ENCODE data around the gene ZNF578. TPM values are rescaled to one million over a fixed set of nuclear protein-coding genes. Genes with fewer than 3 reads are reported as not detected.
"Not testable (repeated sequence)": the region's sequence is repeated elsewhere in the genome, so short reads cannot be mapped to it uniquely, and the experiment has no call there.

ZNF578 gene
- total and polyA plus RNA-seq, 2 experiments from 2014 or later: 2.6 to 3.4 TPM

DNA sequence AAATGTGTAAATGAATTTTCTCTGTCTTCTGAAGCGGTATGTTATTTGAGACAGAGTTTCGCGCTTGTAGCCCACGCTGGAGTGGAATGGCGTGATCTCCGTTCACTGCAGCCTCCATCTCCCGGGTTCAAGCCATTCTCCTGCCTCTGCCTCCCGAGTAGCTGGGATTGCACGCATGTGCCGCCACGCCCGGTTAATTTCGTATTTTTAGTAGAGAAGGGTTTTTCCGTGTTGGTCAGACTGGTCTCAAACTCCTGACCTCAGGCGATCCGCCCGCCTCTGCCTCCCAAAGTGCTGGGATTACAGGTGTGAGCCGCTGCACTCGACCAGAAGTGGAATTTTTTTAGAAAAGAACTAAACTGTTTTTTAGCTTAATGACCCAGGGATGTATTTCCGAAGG, 70.7 kb downstream of the ZNF578 start:
- no peak overlapping the region for H3K27ac ChIP-seq
- no peaks in the 10 kb centered on the region for H3K36me3 ChIP-seq
- TF ChIP-seq, protein P1, sequence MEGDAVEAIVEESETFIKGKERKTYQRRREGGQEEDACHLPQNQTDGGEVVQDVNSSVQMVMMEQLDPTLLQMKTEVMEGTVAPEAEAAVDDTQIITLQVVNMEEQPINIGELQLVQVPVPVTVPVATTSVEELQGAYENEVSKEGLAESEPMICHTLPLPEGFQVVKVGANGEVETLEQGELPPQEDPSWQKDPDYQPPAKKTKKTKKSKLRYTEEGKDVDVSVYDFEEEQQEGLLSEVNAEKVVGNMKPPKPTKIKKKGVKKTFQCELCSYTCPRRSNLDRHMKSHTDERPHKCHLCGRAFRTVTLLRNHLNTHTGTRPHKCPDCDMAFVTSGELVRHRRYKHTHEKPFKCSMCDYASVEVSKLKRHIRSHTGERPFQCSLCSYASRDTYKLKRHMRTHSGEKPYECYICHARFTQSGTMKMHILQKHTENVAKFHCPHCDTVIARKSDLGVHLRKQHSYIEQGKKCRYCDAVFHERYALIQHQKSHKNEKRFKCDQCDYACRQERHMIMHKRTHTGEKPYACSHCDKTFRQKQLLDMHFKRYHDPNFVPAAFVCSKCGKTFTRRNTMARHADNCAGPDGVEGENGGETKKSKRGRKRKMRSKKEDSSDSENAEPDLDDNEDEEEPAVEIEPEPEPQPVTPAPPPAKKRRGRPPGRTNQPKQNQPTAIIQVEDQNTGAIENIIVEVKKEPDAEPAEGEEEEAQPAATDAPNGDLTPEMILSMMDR (IDR thresholded peaks at IDR 0.05; ENCODE audit: low read depth, low read length): no peak
- no peaks in the 10 kb centered on the region for H3K27me3 ChIP-seq
- no peak for DNase-seq (ENCODE audit: low read depth in 1 of 2, low spot score in 1 of 2)
- peaks cover 14% of the 10 kb centered on the region for H3K4me1 ChIP-seq (ENCODE audit: low read depth)
- no peaks in the 10 kb centered on the region for H3K9me3 ChIP-seq (ENCODE audit: low read depth)
- no peak overlapping the region for H3K4me3 ChIP-seq

DNA sequence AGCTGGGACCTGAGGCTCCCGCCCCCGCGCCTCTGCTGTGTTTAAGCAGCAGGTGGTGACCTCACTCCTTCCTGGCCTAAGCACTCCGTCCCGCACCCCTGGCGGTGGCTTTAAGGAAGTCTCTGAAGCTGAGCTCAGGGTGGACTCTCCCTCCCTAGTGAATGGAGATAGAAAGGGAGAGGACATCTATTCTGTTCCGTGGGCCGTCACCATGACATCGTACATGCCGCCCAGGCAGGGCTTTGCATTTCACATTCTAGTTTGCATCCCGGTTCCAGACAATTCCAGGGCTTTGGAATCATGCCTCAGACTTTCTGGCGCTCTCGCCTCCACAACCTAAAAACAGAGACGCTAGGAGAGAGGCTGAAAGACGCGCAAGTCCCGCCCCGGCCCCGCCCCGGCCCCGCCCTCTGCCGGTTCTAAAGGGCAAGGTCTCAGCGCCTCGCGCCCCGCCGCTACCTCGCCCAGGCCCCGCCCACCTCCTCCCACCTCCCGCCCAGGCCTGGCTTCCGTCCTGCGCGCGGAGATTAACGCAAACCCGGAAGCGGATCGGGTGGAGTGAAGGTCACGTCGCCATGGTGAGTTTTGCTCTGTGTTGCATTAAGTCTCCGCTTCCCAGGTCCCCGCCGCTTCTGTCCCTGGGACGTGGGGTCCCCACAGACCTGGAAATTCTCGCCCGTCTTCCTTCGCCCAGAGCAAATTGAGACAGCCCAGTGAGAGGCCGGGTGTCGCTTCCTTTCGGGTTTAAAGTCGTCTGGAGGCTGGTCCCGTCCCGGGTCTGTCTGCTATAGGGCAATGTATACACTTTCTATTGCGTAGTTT, 74.0 kb downstream of the ZNF578 start, which contains the start of gene ZNF808:
Gene ZNF808, plus strand, starts transcription at position 535 of the 822 bp plus-strand sequence. CDS start 15,617 bp downstream, outside the sequence.
- Histone ChIP-seq H3K27ac (peak within 1 kb of the TSS; percentile 94), H3K4me3 (peak within 1 kb of the TSS; percentile 98), H3K27me3 (no peaks in the 10 kb centered on the region), H3K36me3 (no peaks in the 10 kb centered on the region), H3K4me1 (ENCODE audit: low read depth) (peaks cover 6% of the 10 kb centered on the region), H3K9me3 (ENCODE audit: low read depth) (no peaks in the 10 kb centered on the region)
- TF ChIP-seq, protein P1 (IDR thresholded peaks at IDR 0.05; ENCODE audit: low read depth, low read length): peak; percentile 74
- peak; percentile 95 to 96 for DNase-seq (ENCODE audit: low read depth in 1 of 2, low spot score in 1 of 2)

DNA sequence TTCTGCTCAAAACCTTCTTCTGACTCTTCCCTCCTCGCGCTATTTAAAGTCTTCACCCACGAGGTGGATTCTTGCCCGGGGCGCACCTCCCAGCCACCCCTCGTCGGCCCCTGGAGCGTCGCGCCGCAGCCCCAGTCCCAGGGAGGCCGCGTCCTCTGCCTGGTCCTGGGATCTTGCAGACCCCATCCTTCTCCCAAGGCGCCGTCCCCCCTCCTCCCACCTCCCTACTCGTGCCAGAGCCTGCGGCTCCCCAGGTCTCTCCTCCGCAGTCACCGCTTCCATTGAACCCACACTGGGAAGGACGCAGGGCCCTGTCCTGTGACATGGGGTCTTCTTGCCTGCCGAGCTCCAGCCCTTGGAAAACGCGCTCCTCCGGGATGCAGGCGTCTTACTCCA, 74.6 kb downstream of the ZNF578 start:
- peak overlapping the region; percentile 98 for H3K4me3 ChIP-seq
- H3K9me3 ChIP-seq (ENCODE audit: low read depth): no peaks in the 10 kb centered on the region
- H3K36me3 ChIP-seq: no peaks in the 10 kb centered on the region
- H3K27me3 ChIP-seq: no peaks in the 10 kb centered on the region
- DNase-seq (ENCODE audit: low read depth in 1 of 2, low spot score in 1 of 2): peak; percentile 5 to 23
- peaks cover 6% of the 10 kb centered on the region for H3K4me1 ChIP-seq (ENCODE audit: low read depth)
- TF ChIP-seq, protein P1 (IDR thresholded peaks at IDR 0.05; ENCODE audit: low read depth, low read length): no peak
- H3K27ac ChIP-seq: peak overlapping the region; percentile 94

DNA sequence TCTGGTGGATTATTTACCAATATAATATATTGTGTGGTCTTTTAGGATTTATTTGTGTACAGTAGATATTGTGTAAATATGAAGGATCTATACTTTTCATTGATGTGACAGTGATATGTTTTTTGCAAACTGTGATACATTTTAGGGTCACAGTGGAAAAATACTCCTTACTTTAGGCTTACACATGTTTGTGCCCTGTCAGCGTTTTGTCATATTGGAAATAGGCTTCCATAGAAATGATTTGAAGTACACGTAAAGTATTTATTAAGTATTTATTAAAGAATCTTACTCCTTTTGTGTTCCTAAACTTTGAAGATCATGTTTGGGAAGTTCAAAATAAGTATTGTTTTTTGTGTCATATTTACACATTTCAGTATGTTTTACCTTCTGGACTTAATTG, 79.1 kb downstream of the ZNF578 start:
- no peak overlapping the region for H3K4me3 ChIP-seq
- TF ChIP-seq, protein P1 (IDR thresholded peaks at IDR 0.05; ENCODE audit: low read depth, low read length): no peak
- DNase-seq (ENCODE audit: low read depth in 1 of 2, low spot score in 1 of 2): no peak
- no peaks in the 10 kb centered on the region for H3K9me3 ChIP-seq (ENCODE audit: low read depth)
- H3K27me3 ChIP-seq: no peaks in the 10 kb centered on the region
- peaks cover 6% of the 10 kb centered on the region for H3K4me1 ChIP-seq (ENCODE audit: low read depth)
- no peak overlapping the region for H3K27ac ChIP-seq
- no peaks in the 10 kb centered on the region for H3K36me3 ChIP-seq

DNA sequence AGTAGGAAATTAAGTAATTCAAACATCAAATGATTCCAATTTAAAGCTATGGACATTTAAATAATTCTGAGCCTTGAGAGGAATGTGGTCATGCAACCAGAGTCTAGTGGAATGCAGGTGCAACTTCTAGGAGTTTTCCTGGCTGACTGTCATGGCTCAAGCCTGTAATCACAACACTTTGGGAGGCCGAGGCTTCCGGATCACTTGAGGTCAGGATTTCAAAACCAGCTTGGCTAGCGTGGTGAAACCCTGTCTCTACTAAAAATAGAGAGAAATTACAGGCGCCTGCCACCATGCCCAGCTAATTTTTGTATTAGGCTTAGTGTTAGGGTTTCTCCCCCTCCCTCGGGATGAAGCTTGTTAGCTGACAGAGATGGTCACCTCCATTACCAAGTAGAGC, 80.5 kb downstream of the ZNF578 start:
- peak; percentile 5 to 6 for DNase-seq (ENCODE audit: low read depth in 1 of 2, low spot score in 1 of 2)
- H3K9me3 ChIP-seq (ENCODE audit: low read depth): no peaks in the 10 kb centered on the region
- H3K4me1 ChIP-seq (ENCODE audit: low read depth): no peaks in the 10 kb centered on the region
- no peak overlapping the region for H3K4me3 ChIP-seq
- TF ChIP-seq, protein P1 (IDR thresholded peaks at IDR 0.05; ENCODE audit: low read depth, low read length): no peak
- H3K27me3 ChIP-seq: no peaks in the 10 kb centered on the region
- no peaks in the 10 kb centered on the region for H3K36me3 ChIP-seq
- H3K27ac ChIP-seq: no peak overlapping the region

DNA sequence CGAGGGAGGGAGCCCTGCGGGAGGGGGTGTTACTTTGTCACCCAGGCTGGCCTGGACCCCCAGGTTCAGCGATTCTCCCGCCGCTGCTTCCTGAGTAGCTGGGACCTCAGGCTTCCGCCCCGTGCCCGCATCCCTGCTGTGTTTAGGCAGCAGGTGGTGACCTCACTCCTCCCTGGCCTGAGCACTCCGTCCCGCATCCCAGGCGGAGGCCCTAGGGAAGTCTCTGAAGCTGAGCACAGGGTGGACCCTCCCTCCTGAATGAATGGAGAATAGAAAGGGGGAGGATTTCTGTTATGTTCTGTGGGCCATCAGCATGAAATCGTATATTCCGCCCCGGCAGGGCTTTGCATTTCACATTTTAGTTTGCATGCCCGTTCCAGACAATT, 82.0 kb downstream of the ZNF578 start:
- H3K9me3 ChIP-seq (ENCODE audit: low read depth); DNase-seq (ENCODE audit: low read depth in 1 of 2, low spot score in 1 of 2); H3K27ac ChIP-seq; H3K36me3 ChIP-seq; H3K4me1 ChIP-seq (ENCODE audit: low read depth); H3K27me3 ChIP-seq: not testable (repeated sequence)
- H3K4me3 ChIP-seq: peak overlapping the region; percentile 34
